ENCODE measurements around the gene ARHGAP26.

GRCh38 chr5:142972064-142972570 is 201.9 kb downstream of the ARHGAP26 start:
- TF ChIP-seq, protein P1, sequence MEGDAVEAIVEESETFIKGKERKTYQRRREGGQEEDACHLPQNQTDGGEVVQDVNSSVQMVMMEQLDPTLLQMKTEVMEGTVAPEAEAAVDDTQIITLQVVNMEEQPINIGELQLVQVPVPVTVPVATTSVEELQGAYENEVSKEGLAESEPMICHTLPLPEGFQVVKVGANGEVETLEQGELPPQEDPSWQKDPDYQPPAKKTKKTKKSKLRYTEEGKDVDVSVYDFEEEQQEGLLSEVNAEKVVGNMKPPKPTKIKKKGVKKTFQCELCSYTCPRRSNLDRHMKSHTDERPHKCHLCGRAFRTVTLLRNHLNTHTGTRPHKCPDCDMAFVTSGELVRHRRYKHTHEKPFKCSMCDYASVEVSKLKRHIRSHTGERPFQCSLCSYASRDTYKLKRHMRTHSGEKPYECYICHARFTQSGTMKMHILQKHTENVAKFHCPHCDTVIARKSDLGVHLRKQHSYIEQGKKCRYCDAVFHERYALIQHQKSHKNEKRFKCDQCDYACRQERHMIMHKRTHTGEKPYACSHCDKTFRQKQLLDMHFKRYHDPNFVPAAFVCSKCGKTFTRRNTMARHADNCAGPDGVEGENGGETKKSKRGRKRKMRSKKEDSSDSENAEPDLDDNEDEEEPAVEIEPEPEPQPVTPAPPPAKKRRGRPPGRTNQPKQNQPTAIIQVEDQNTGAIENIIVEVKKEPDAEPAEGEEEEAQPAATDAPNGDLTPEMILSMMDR (IDR thresholded peaks at IDR 0.05), result no peak
- TF ChIP-seq POLR2A (IDR thresholded peaks at IDR 0.05; ENCODE audit: low read depth), result no peak
